H1 (cell line): ENCODE measurements around the gene ABCA13. TPM values are rescaled to one million over a fixed set of nuclear protein-coding genes. Genes with fewer than 3 reads are reported as not detected.

ENCODE experiments used
- SP1 ChIP-seq: IDR thresholded peaks from 2 replicates; pipeline ENCODE4 v1.6.1; 2011; ENCODE audit warnings: low read depth, low read length
- polyA plus RNA-seq, 7 experiments: library from polyadenylated mRNA; depleted of rRNA in 3 of 7; stranded (reverse) in 5 of 7; unstranded in 2 of 7; fragments of >200 nt in 5 of 7; fragments of 200-250 nt in 2 of 7; gene quantifications; 1 replicate in 5 of 7; 2 replicates in 1 of 7; 4 replicates in 1 of 7; pipeline versions ENCODE4 v1.2.1 to v1.2.3, GENCODE V29; 2011 to 2013; ENCODE audit warnings: missing spikeins in 2 of 7, mixed read lengths in 2 of 7
- total RNA-seq: library from RNA; stranded (reverse); fragmentation: NEBNext Ultra II Directional; extraction: Animal tissue kit (Norgen Biotek cat#: 25700); gene quantifications from 2 replicates; pipeline ENCODE4 v1.2.1, GENCODE V29; 2021
- TF ChIP-seq, protein P1 (sequence below): IDR thresholded peaks from 2 replicates; pipeline ENCODE4 v1.6.1; 2012; ENCODE audit warnings: inconsistent platforms

ABCA13 gene
- total and polyA plus RNA-seq, 2 of the 8 experiments (the other 6 are each of a cell fraction or from before 2014, with no cell fraction given) = 0.07 to 0.09 TPM

DNA sequence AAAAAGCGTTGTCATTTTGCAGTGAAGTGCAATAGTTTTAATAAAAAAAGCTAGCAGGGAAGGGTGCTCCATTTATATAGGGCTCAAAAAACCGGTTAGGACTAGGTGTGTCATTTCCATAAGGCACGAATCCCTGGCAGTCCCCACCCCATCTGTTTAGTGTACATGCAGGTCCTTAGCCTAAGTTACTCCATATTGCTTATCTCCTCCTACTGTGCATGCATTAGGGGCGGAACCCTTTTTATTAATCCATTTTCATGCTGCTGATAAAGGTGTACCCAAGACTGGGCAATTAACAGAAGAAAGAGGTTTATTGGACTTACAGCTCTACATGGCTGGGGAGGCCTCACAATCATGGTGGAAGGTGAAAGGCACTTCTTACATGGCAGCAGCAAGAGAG, 301.4 kb downstream of the ABCA13 start (continued):
- TF ChIP-seq, protein P1, sequence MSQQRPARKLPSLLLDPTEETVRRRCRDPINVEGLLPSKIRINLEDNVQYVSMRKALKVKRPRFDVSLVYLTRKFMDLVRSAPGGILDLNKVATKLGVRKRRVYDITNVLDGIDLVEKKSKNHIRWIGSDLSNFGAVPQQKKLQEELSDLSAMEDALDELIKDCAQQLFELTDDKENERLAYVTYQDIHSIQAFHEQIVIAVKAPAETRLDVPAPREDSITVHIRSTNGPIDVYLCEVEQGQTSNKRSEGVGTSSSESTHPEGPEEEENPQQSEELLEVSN = no peak
- no peak for TF ChIP-seq SP1
